Measurements from ENCODE around the gene PRDM8. TPM values are rescaled to one million over a fixed set of nuclear protein-coding genes. Genes with fewer than 3 reads are reported as not detected.

Gene PRDM8
- total and polyA plus RNA-seq, 2 of the 4 experiments (the other 2 are of a cell fraction), result 5.7 to 15.8 TPM

DNA sequence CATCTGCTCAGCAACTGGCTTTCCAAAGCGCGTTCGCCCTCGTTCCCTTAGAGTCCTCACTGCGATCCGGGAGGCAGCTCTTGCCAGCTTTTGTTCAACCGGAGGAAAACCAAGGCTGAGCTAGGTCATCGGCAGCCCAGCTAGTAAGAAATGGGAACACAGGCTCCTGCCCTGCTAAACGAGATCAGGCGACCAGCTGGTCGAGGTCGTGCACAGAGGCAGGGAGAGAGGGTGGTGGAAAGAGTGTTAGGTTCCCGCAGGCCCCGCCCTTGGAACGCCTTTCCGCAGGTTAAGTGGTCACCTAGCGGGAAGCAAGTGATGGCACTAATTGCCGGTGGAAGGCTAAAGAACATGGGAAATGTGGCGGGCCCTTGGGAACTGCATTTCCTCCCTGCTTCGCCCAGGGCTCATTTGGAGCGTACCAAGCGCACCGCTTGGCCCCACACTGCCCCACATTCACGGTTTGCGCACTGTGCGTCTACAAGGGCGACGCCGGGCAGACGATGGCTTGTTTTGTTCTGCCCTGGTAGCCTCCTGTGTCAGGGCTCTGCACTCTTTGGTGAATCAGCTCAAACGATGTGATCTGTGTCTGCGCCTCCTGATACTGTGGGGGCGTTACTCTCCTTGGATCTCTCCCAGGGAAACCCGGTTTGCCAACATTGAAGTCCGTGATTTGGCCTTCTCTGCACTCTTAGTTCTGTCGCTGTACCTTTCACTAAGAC lies 7.2 kb upstream of the PRDM8 start:
- no peaks in the 10 kb centered on the region for H3K27me3 ChIP-seq (ENCODE audit: control insufficient read depth, insufficient read depth, low read length)
- H3K18ac ChIP-seq (ENCODE audit: low read depth, low read length), result peak overlapping the region; percentile 63
- peak overlapping the region; percentile 81 for H2AFZ ChIP-seq (replicated peaks; ENCODE audit: low read length, poor library complexity)
- H3K4ac ChIP-seq (ENCODE audit: low read depth, low read length), result peak overlapping the region; percentile 87
- H2AK9ac ChIP-seq (replicated peaks; ENCODE audit: low read depth, low read length, poor library complexity), result peak overlapping the region; percentile 70
- H3K79me1 ChIP-seq (ENCODE audit: low read depth in 1 of 2, low read length in 2 of 2), result peaks cover 24 to 55% of the 10 kb centered on the region in 2 experiments
- peak overlapping the region; percentile 91 for H3K4me2 ChIP-seq (ENCODE audit: low read depth, low read length)
- H4K20me1 ChIP-seq (ENCODE audit: insufficient read depth, low read length), result no peaks in the 10 kb centered on the region
- peak overlapping the region; percentile 48 for H2BK20ac ChIP-seq (ENCODE audit: low read depth, low read length)
- 25% methylated on average over 24 of the region's 36 CpGs; no CpG with 5 or more reads in 1 of the 2 experiments for WGBS, 2 experiments (ENCODE audit: extremely low coverage in 2 of 2, insufficient read length in 1 of 2)
- H4K5ac ChIP-seq (ENCODE audit: low read depth, low read length), result peak overlapping the region; percentile 79
- dilution Hi-C loops (cut with HindIII; ENCODE audit: low sequenced_read_pairs, unreplicated experiment), result no loop called here
- peak; percentile 68 for DNase-seq
- ATAC-seq (ENCODE audit: low read depth), result peak; percentile 18
- H3K9me3 ChIP-seq (ENCODE audit: control insufficient read depth, insufficient read depth, low read length), result no peaks in the 10 kb centered on the region
- H3K36me3 ChIP-seq (ENCODE audit: control insufficient read depth, insufficient read depth, low read length), result no peaks in the 10 kb centered on the region
- intact Hi-C loops (cut with micrococcal nuclease), result loop anchor here (10.0 kb wide), 2 partner anchors 535 to 1145 kb away; no protein-coding TSS in a partner anchor
- H4K8ac ChIP-seq (ENCODE audit: low read depth in 2 of 2, low read length in 2 of 2), result peak overlapping the region; percentile 59 to 73
- no TSS peak for BruUV-seq (replicated peaks)
- peak overlapping the region; percentile 77 for H4K91ac ChIP-seq (ENCODE audit: insufficient read depth, low read depth, low read length)
- peak overlapping the region; percentile 31 for H2BK5ac ChIP-seq (ENCODE audit: low read depth, low read length, poor library complexity, severe bottlenecking)
- ChIA-PET POLR2A (ENCODE audit: unreplicated experiment) (no interaction called here), CTCF (interaction anchor here (0.6 to 0.9 kb wide), 2 partner anchors 12 to 15 kb away, joined by 3 read pairs; no protein-coding TSS in a partner anchor)
- peak overlapping the region; percentile 28 for H3K4me3 ChIP-seq (ENCODE audit: insufficient read depth, low read depth, low read length)
- peak overlapping the region; percentile 8; the same call in 1 of the 2 replicates for H3K56ac ChIP-seq (ENCODE audit: extremely low read depth, insufficient read depth, low read length)
- peak overlapping the region; percentile 89 for H3K14ac ChIP-seq (replicated peaks; ENCODE audit: low read depth, low read length)
- peak overlapping the region; percentile 70 for H2BK120ac ChIP-seq (ENCODE audit: low read depth, low read length)
- peak overlapping the region; percentile 80 for H2AK5ac ChIP-seq (ENCODE audit: low read depth, low read length)
- H3K23ac ChIP-seq (ENCODE audit: low read depth, low read length), result peak overlapping the region; percentile 97
- in situ Hi-C loops (cut with MboI; ENCODE audit: low sequenced_read_pairs), result loop anchor here (10.0 kb wide), 1 partner anchor 1245 kb away; no protein-coding TSS in a partner anchor
- 0 out of 2 replicates have a peak, but pooled peaks cover 7% of the 10 kb centered on the region for H3K9me1 ChIP-seq (ENCODE audit: insufficient read depth, low read length)
- no peak for TF ChIP-seq RFX5 (IDR thresholded peaks at IDR 0.05; ENCODE audit: low read depth, low read length)
- no peak for TF ChIP-seq NFE2L2 (IDR thresholded peaks at IDR 0.05; ENCODE audit: low read depth, low read length)
- no peak for TF ChIP-seq SMC3 (IDR thresholded peaks at IDR 0.05; ENCODE audit: low read depth, low read length)
- TF ChIP-seq MAFK (IDR thresholded peaks at IDR 0.05; ENCODE audit: low read depth, low read length), result no peak
- no peak for TF ChIP-seq CHD1 (IDR thresholded peaks at IDR 0.05; ENCODE audit: low read depth, low read length)
- no peak for TF ChIP-seq BHLHE40 (IDR thresholded peaks at IDR 0.05; ENCODE audit: low read depth, low read length)
- TF ChIP-seq RCOR1 (IDR thresholded peaks at IDR 0.05; ENCODE audit: insufficient replicate concordance, low read length), result no peak
- TF ChIP-seq MAZ (IDR thresholded peaks at IDR 0.05; ENCODE audit: borderline replicate concordance, low read depth, low read length), result no peak
- TF ChIP-seq, protein P1, sequence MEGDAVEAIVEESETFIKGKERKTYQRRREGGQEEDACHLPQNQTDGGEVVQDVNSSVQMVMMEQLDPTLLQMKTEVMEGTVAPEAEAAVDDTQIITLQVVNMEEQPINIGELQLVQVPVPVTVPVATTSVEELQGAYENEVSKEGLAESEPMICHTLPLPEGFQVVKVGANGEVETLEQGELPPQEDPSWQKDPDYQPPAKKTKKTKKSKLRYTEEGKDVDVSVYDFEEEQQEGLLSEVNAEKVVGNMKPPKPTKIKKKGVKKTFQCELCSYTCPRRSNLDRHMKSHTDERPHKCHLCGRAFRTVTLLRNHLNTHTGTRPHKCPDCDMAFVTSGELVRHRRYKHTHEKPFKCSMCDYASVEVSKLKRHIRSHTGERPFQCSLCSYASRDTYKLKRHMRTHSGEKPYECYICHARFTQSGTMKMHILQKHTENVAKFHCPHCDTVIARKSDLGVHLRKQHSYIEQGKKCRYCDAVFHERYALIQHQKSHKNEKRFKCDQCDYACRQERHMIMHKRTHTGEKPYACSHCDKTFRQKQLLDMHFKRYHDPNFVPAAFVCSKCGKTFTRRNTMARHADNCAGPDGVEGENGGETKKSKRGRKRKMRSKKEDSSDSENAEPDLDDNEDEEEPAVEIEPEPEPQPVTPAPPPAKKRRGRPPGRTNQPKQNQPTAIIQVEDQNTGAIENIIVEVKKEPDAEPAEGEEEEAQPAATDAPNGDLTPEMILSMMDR (conservative IDR thresholded peaks at IDR 0.05; ENCODE audit: low read depth, low read length), result no peak
- no peak for TF ChIP-seq MXI1 (IDR thresholded peaks at IDR 0.05; ENCODE audit: borderline replicate concordance, low read depth, low read length)
- TF ChIP-seq RAD21 (IDR thresholded peaks at IDR 0.05; ENCODE audit: low read length), result no peak
- TF ChIP-seq USF2 (IDR thresholded peaks at IDR 0.05; ENCODE audit: low read depth, low read length), result no peak
- TF ChIP-seq, protein P2, sequence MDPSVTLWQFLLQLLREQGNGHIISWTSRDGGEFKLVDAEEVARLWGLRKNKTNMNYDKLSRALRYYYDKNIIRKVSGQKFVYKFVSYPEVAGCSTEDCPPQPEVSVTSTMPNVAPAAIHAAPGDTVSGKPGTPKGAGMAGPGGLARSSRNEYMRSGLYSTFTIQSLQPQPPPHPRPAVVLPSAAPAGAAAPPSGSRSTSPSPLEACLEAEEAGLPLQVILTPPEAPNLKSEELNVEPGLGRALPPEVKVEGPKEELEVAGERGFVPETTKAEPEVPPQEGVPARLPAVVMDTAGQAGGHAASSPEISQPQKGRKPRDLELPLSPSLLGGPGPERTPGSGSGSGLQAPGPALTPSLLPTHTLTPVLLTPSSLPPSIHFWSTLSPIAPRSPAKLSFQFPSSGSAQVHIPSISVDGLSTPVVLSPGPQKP (IDR thresholded peaks at IDR 0.05; ENCODE audit: borderline replicate concordance, low read depth, low read length), result no peak
- peak overlapping the region; percentile 80 for H3K27ac ChIP-seq (ENCODE audit: insufficient read depth, low read length)
- H3K4me1 ChIP-seq (ENCODE audit: control insufficient read depth, insufficient read depth, low read length), result peaks cover 20% of the 10 kb centered on the region
- H2BK15ac ChIP-seq (ENCODE audit: low read depth, low read length), result peak overlapping the region; percentile 29
- H3K9ac ChIP-seq (ENCODE audit: low read depth, low read length), result peak overlapping the region; percentile 68
